Stimulated activated CD4-positive, alpha-beta T cell treated with anti-CD3 and anti-CD28 coated beads, Interleukin-1b, Interleukin-23, amount 100 ng/mL, for 4 hours (primary cell): ENCODE data around the gene GRK3.
"Not testable (repeated sequence)": the region's sequence is repeated elsewhere in the genome, so short reads cannot be mapped to it uniquely, and the experiment has no call there.

Source experiments
- DNase-seq, 2 donors: peaks; one replicate each; pipeline ENCODE4 v3.0.0-alpha.2; 2020; ENCODE audit warnings: low read depth in 2 of 2

Gene GRK3

GRCh38 chr22:25625747-25626623 is 61.5 kb downstream of the GRK3 start:
- not testable (repeated sequence) for DNase-seq

GRCh38 chr22:25626624-25626990 is 62.1 kb downstream of the GRK3 start:
- DNase-seq = no peak

GRCh38 chr22:25627271-25627852 is 62.9 kb downstream of the GRK3 start:
- DNase-seq = no peak

GRCh38 chr22:25628494-25628893 is 64.0 kb downstream of the GRK3 start:
- DNase-seq = no peak

- DNase-seq = no peak
Measured at GRCh38 chr22:25629613-25630012, 65.1 kb downstream of the GRK3 start.

GRCh38 chr22:25630447-25630846 is 66.0 kb downstream of the GRK3 start:
- DNase-seq = no peak

- DNase-seq = no peak
Measured at GRCh38 chr22:25636323-25636722, 71.8 kb downstream of the GRK3 start.

GRCh38 chr22:25637032-25637431 is 72.6 kb downstream of the GRK3 start:
- no peak for DNase-seq

GRCh38 chr22:25637672-25638071 is 73.2 kb downstream of the GRK3 start:
- DNase-seq = no peak

- DNase-seq = no peak
Measured at GRCh38 chr22:25638638-25639037, 74.2 kb downstream of the GRK3 start.

- no peak for DNase-seq
Measured at GRCh38 chr22:25641650-25642049, 77.2 kb downstream of the GRK3 start.

- no peak for DNase-seq
Measured at GRCh38 chr22:25643232-25644000, 78.9 kb downstream of the GRK3 start.

GRCh38 chr22:25644122-25644521 is 79.6 kb downstream of the GRK3 start:
- no peak for DNase-seq

GRCh38 chr22:25645266-25645665 is 80.8 kb downstream of the GRK3 start:
- DNase-seq = no peak

GRCh38 chr22:25645964-25646363 is 81.5 kb downstream of the GRK3 start:
- no peak for DNase-seq

GRCh38 chr22:25650833-25651232 is 86.4 kb downstream of the GRK3 start:
- no peak for DNase-seq

- DNase-seq = no peak
Measured at GRCh38 chr22:25651332-25652085, 87.0 kb downstream of the GRK3 start.

- no peak for DNase-seq
Measured at GRCh38 chr22:25654676-25655075, 90.2 kb downstream of the GRK3 start.

GRCh38 chr22:25655371-25655935 is 91.0 kb downstream of the GRK3 start:
- no peak for DNase-seq

- DNase-seq = no peak
Measured at GRCh38 chr22:25656724-25657123, 92.2 kb downstream of the GRK3 start.

- no peak for DNase-seq
Measured at GRCh38 chr22:25658633-25659032, 94.2 kb downstream of the GRK3 start.

- no peak for DNase-seq
Measured at GRCh38 chr22:25659413-25659812, 94.9 kb downstream of the GRK3 start.
